ENCODE measurements around the gene SIX3.

SIX3 gene

DNA sequence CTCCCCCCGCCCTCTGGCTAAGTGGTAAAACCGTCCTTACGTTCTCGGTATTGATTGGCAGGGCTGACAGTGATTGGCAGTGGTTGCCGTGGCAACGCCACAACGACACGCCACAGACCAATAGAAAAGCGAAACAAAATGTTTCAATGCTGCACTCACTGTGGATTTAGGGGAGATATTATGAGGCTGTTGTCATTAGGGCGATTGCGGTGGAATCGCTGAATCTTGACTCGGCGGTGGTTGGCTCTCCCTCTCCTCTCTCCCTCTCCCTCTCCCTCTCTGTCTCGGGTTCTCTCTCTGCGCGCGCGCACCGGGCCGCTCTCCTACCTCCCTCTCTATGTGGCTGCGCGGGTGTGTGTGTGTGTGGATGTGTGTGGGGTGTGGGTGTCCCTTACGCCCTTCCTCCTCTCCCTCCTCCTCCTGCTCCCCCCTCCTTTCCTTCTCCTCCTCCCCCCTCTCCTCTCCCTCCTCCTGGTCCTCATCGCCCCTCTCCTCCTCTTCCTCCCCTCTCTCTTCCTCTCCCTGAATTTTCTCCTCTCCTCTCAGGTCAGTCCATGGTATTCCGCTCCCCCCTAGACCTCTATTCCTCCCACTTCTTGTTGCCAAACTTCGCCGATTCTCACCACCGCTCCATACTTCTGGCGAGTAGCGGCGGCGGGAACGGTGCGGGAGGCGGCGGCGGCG is at the start of gene SIX3:
SIX3 (plus strand) TSS at position 152 of the 684 bp plus-strand sequence; CDS start at position 555, 403 bp downstream.
- no peak for DNase-seq (ENCODE audit: low spot score)

- DNase-seq (ENCODE audit: low spot score) = no peak
Observed at GRCh38 chr2:44894058-44894457, 47.4 kb upstream of the SIX3 start.

DNA sequence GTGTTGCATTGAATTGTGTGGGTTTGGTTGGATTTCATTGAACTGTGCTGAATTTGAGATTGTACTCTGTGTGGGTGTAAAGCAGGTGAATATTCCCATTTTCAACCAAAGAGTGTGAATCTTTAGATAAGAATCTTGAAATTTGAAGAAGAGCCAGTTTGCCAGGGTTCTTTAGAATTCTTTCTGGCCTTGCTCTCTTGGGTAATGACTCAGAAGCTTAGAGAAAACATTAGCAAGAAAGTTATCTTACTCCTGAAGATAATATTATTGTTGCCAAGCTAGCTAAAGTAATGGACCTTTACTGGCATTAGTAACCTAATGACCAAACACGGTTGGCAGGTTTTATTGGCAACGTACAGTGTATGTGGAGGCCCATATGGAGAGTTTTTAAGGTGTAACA is 46.4 kb upstream of the SIX3 start:
- no peak for DNase-seq (ENCODE audit: low spot score)

- DNase-seq (ENCODE audit: low spot score) = no peak
Observed at GRCh38 chr2:44897406-44897805, 44.1 kb upstream of the SIX3 start.

- DNase-seq (ENCODE audit: low spot score) = no peak
Observed at GRCh38 chr2:44902217-44903137, 39.0 kb upstream of the SIX3 start.

- no peak for DNase-seq (ENCODE audit: low spot score)
Observed at GRCh38 chr2:44904578-44904977, 36.9 kb upstream of the SIX3 start.

DNA sequence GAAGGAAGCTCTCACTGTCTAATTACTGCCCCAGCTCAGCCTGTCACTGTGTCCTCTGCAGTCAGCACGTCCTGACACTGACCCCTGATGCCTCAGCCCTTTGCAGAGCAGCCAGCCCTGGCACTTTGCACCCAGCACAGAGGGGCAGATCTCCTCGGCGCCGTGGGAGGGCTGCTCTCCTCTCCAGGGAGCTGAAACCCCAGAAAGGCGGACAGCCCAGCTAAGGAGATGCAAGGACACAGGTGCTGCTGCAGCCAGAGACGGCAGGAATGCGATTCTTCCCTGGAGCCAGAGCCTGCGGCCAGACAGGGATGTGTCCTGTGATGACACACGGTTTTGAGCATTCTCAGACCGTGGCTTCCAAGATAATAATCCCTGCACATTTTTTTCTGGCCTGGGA is 34.5 kb upstream of the SIX3 start:
- no peak for DNase-seq (ENCODE audit: low spot score)

DNA sequence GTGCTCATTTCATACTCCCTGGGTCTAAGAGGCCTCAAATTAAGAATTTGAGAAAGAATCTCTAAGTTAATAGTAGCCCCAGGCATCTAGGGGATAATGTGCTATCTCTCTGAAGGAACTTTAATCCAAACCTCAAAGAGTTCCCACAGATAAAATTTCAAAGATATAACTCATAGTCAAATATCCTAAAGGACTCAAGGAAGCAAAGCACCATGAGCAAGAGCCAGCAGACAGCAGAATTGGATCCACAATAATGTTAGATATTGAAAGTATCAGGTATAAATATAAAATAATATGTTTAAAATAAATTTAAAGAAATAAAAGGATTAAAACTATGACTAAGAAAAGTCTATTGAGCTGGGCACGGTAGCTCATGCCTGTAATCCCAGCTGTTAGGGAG is 31.7 kb upstream of the SIX3 start:
- no peak for DNase-seq (ENCODE audit: low spot score)

DNA sequence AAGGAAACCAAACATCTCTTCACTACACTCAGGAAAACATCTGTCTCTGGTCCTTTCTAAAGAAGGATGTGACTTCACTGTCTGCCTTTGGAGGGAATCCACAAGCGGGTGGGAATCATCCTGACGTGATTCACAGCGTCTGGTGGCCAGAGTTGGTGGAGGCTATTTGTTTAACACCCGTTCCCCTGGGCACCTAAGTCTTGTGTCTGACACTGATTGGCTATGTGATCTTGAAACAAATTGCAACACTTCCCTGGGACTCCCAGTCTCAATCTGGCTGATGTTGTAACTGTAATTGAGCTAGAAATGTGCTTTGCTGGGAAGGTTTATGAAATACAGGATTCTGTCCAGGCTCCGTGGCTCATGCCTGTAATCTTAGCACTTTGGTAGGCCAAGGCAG is 28.8 kb upstream of the SIX3 start:
- no peak for DNase-seq (ENCODE audit: low spot score)

DNA sequence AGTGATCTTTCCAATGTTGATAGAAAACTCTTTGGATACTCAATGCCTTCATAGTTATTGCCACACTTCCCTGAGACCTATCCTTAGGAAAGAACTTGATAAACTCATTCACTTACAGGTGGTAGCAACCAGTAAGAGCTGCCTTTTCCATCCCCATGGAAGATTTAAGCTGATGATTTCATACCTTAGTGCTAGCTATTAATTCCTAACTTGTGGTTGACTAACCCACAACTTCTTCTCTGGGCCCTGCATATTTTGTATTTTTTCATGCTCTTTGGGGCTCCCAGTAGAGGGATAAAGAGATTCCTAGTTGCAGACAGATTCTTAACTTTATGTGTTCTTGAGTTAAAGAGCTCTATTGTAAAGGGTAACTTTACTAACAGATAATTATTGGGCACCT is 25.2 kb upstream of the SIX3 start:
- DNase-seq (ENCODE audit: low spot score) = no peak

DNA sequence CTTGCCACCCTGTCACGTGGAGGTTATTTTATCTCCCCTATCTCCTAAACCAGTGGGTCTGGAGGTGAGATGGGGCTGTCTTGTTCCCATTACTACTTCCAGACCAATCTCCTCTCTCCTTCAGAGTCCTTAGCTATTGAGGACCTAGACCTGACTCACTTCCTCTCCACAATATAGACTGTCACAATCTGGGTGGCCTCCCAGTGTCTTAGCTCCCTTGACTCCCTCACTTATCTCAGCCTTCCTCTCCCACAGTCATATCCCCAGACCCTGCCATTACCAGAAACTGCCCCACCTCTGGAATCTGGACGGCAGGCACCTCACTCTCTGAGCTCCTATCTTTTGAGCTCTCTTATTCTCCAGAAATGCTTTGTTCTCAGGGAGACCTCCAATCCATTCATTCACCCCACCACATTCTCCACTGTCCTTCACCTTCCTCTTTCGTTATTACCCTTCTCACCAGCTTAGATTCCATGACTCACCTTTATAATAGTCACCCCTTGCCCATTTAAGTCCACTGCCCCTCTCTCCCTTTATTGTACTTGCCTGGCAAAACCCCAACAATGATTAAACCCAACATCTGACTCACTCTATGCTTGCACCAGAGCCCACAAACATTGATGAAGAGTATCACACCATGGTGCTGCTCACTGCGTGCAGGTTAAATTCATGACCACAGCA is 23.3 kb upstream of the SIX3 start:
- DNase-seq (ENCODE audit: low spot score) = no peak

DNA sequence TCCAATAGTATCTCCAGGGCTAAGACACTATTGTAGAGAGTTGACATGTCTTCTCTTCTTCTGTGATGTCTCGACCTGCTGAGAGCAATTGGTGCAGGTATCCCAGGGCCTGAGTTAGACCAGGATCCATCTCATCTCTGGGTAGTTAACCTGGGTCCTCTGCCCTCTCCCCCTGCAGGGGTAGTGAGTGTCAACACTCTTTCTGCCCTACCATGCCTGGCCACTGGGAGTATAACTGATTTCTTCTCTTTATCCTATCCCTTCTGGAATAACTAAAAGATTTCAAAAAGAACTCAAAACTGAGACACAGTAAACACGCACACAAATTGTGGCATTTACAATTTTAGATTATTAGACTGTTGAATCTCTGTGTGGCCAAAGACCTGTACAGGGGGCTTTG is 20.8 kb upstream of the SIX3 start:
- DNase-seq (ENCODE audit: low spot score) = no peak

DNA sequence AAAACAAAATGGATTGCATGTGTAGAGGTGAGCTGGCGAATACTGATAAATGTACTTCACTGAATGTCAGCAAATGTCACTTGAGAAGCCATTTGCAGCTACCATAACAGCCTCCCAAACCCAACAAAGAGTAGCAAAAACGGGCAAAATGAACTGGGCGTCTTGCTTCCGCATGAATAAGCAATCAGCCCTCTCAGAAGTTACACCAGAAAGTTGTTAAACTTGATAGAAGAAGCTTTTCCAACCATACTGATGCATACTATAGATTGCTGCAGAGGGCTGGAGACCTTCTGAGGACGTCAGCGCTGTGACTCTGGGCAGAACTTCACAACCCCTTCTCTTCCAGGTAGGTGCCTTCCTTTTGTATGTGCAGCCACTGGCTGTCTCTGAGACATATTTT is 18.7 kb upstream of the SIX3 start:
- no peak for DNase-seq (ENCODE audit: low spot score)

DNA sequence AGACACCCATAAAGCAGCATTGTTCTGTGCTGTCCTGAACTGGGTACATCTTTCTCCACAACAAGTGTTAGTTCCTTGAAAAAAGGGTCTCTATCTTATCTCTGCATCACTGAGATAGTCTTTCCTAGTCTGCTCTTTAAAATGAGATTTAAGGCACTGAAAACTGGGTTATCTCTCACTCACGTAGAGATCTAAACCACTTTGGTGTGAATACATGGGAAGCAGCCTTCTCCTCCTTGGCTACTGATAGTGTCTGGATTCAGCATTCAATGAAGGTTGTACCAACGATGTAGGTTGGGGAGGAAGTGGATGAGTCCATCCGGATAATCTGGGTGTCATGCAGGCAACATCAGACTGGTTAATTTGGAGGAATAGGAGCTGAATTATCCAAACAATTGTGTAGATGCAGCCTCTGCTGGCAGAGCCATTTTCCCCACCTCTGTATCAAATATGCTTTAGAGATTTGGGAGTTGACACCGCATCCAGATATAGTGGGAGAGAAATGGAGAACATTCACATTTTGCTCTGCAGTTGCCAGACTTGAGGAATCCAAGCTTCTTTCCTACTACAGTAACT is 15.9 kb upstream of the SIX3 start:
- DNase-seq (ENCODE audit: low spot score) = no peak

GRCh38 chr2:44926957-44927356 is 14.5 kb upstream of the SIX3 start:
- no peak for DNase-seq (ENCODE audit: low spot score)

- DNase-seq (ENCODE audit: low spot score) = no peak
Observed at GRCh38 chr2:44927985-44928482, 13.5 kb upstream of the SIX3 start.

- DNase-seq (ENCODE audit: low spot score) = no peak
Observed at GRCh38 chr2:44928483-44929158, 12.9 kb upstream of the SIX3 start.

DNA sequence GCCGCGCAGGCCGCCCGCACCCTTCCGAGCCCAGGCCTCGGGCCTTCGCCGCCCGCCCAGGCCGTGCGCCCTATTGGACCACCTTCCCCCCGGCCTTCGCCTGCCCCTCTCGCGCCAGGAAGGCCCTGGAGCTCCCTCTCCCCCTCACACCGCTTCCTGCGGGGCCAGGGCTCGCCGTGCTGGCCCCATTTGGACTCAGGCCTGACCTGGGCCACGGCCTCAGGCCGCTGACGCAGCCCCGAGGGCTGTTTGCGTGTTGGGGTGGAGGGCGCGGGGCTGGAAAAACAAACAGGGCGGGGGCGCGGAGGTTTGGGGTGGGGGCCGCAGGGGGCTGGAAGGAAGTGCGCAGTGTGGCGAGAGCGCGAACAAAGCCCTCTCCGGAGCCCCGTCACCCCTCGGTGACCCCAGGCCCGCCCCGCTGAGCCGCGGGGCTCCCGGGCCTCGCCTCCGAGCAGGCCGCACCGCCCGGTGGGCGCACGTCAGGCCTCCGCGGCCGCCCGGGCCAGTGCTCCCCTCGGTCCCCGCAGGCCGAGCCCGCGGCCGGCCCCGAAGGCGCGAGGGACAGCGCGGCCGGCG is 12.3 kb upstream of the SIX3 start:
- no peak for DNase-seq (ENCODE audit: low spot score)

DNA sequence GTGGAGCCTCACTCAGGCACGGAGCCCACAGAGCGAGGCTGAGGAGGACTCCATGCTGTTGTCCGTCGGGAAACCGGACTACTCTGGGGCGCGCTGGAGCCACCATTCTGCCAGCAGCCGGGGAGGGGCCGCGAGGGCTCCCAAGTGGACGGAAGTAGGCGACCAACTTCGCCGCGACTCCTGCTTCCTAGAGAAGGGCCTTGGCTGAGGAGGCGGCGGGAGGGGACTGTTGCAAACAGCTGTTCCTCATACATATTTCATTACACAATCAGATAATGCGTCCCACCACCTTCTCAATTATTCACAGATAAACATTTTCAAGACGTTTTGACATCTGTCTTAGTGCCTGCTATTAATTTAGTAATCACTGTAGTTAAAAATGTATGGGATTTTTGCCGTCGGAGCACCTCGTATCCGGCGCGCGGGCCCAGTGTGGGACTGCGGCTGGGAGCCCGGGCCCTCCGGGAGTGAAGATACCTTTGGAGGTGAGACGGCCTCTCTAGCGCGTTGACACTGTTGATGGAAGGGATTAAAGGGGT is 11.7 kb upstream of the SIX3 start:
- no peak for DNase-seq (ENCODE audit: low spot score)

DNA sequence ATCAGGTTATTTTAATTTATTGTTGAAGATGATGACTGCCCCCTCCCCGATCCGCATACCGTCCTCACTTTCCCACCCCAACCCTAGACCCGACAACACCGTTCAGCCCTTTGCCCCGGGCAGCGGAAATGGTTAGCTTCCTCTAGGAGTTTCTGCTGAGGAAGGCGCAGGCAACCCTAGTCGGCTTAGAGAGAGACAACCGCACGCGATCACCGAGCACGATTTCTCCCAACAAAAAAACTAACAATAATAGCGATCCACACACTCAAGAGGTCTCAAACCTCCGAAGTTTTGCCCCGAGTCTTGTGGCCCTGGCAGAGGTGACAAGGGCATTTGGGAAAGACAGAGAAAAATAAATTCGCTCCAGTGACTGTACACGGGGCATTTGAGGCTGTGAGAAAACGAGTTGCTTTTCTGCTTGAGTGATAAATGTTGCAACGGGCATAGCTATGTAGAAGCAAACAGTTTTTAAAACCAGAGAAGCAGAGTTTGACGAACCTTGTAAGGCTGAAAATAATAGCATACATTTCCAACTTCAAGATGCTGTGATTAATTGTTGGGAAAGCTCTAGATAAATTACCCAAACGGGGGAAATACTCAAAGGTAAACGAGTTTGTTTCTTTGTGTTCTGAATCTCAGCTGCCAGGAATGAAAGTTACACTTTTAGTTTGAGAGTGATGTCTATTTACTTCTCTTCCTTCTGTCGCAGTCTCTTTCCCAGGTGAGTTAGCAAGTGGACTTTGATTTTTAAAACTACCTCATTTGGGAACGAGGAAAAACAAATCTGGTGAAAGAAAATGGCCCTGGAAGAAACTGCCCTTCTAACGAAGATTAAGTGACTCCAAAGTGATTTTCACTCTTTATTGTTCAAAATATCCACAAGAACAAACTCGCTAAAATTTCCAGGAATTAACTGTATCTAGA is 11.0 kb upstream of the SIX3 start:
- DNase-seq (ENCODE audit: low spot score) = no peak
